K562 (cell line): ENCODE results near the gene MVD. TPM values are rescaled to one million over a fixed set of nuclear protein-coding genes. Genes with fewer than 3 reads are reported as not detected.

Source experiments
- ATF3 ChIP-seq, 2 experiments: fragments of 450-650 bp in 1 of 2; sonication (generic) in 1 of 2; formaldehyde crosslinking in 1 of 2; IDR thresholded peaks in 1 of 2; conservative IDR thresholded peaks in 1 of 2; 2 replicates each; pipeline versions ENCODE4 v1.6.1 to v1.8.1; 2016 to 2023; ENCODE audit warnings: mild to moderate bottlenecking in 2 of 2, moderate library complexity in 2 of 2, inconsistent platforms in 1 of 2, missing genetic modification reagents in 1 of 2
- CGGBP1 ChIP-seq: fragments of 250-450 bp; sonication (Bioruptor Pico); IDR thresholded peaks from 2 replicates; pipeline ENCODE4 v1.9.0; 2021; ENCODE audit warnings: mild to moderate bottlenecking
- CTCFL ChIP-seq: IDR thresholded peaks from 2 replicates; pipeline ENCODE4 v1.6.1; 2011; ENCODE audit warnings: borderline replicate concordance, low read depth, mild to moderate bottlenecking, moderate library complexity, low read length; ENCODE audit not compliant: insufficient read depth, poor library complexity, severe bottlenecking
- GMEB1 ChIP-seq: fragments of 250-450 bp; sonication (Bioruptor Pico); IDR thresholded peaks from 2 replicates; pipeline ENCODE4 v1.4.0; 2020; ENCODE audit warnings: mild to moderate bottlenecking
- KLF6 ChIP-seq: fragments of 250-450 bp; sonication (Bioruptor Pico); IDR thresholded peaks from 2 replicates; pipeline ENCODE4 v1.4.0; 2020; ENCODE audit warnings: mild to moderate bottlenecking, moderate library complexity, borderline replicate concordance
- MLLT1 ChIP-seq, 2 experiments: fragments of 450-650 bp; IDR thresholded peaks; 2 replicates each; pipeline ENCODE4 v1.6.1; 2016
- NELFE ChIP-seq: IDR thresholded peaks from 2 replicates; pipeline ENCODE4 v1.6.1; 2011; ENCODE audit warnings: mild to moderate bottlenecking; ENCODE audit not compliant: insufficient read depth, insufficient read length
- PRPF4 ChIP-seq: fragments of 200-400 bp; formaldehyde crosslinking; IDR thresholded peaks from one replicate; pipeline ENCODE4 v1.6.1; 2017; ENCODE audit warnings: low read length, low read depth, mild to moderate bottlenecking; ENCODE audit not compliant: insufficient read depth, poor library complexity, severe bottlenecking
- PTBP1 ChIP-seq: fragments of 200-400 bp; formaldehyde crosslinking; IDR thresholded peaks from 2 replicates; pipeline ENCODE4 v1.6.1; 2017; ENCODE audit warnings: low read depth, low read length
- SIX5 ChIP-seq, 2 experiments: IDR thresholded peaks; 2 replicates each; pipeline ENCODE4 v1.6.1; 2011; ENCODE audit warnings: low read length in 2 of 2, borderline replicate concordance in 1 of 2, low read depth in 1 of 2, mild to moderate bottlenecking in 1 of 2, moderate library complexity in 1 of 2; ENCODE audit not compliant: insufficient read depth in 1 of 2
- TOE1 ChIP-seq, 2 experiments: fragments of 450-650 bp in 1 of 2; sonication (generic) in 1 of 2; formaldehyde crosslinking in 1 of 2; IDR thresholded peaks; 2 replicates each; pipeline versions ENCODE4 v1.7.1 to v1.8.0; 2016 to 2022; ENCODE audit warnings: borderline replicate concordance in 2 of 2, mild to moderate bottlenecking in 2 of 2, antibody characterized with exemption in 1 of 2, inconsistent platforms in 1 of 2, low read depth in 1 of 2, missing genetic modification reagents in 1 of 2, moderate library complexity in 1 of 2
- U2AF2 ChIP-seq: fragments of 200-400 bp; formaldehyde crosslinking; optimal IDR thresholded peaks from 2 replicates; pipeline ENCODE3; 2017; ENCODE audit warnings: low read depth, mild to moderate bottlenecking, low read length
- ZBTB5 ChIP-seq: fragments of 450-650 bp; IDR thresholded peaks from 2 replicates; pipeline ENCODE4 v1.6.1; 2017; ENCODE audit warnings: antibody characterized with exemption
- ZNF274 ChIP-seq: IDR thresholded peaks from 2 replicates; pipeline ENCODE4 v1.6.1; 2011; ENCODE audit warnings: low read depth, mild to moderate bottlenecking, low read length, moderate library complexity, borderline replicate concordance
- ZNF384 ChIP-seq: IDR thresholded peaks from 2 replicates; pipeline ENCODE4 v1.6.1; 2012; ENCODE audit warnings: low read depth, low read length, improper control_type of control experiment
- ZNF785 ChIP-seq: fragments of 250-450 bp; sonication (Bioruptor Pico); IDR thresholded peaks from 2 replicates; pipeline ENCODE4 v1.4.0; 2020; ENCODE audit warnings: mild to moderate bottlenecking
- polyA plus RNA-seq, 8 experiments: library from polyadenylated mRNA; depleted of rRNA in 4 of 8; stranded (reverse) in 5 of 8; unstranded in 3 of 8; fragments of >200 nt; fragmentation: Nextera tagmentation in 2 of 8; fragmentation: Illumina TruSeq in 1 of 8; extraction: Ambion mirVana in 2 of 8; extraction: Trizol in 1 of 8; gene quantifications; 2 replicates each; pipeline versions ENCODE4 v1.2.1 to v1.2.3, GENCODE V29; 2011 to 2014; ENCODE audit warnings: inconsistent platforms in 1 of 8, missing spikeins in 1 of 8
- total RNA-seq, 7 experiments: library from RNA; depleted of rRNA in 6 of 7; stranded (reverse); fragments of >200 nt in 6 of 7; fragmentation: Illumina TruSeq in 2 of 7; extraction: Trizol in 2 of 7; gene quantifications; 2 replicates each; pipeline versions ENCODE4 v1.2.1 to v1.2.3, GENCODE V29; 2011 to 2021; ENCODE audit warnings: low replicate concordance in 1 of 7

Gene MVD
- total and polyA plus RNA-seq, 9 of the 15 experiments (the other 6 are each of a cell fraction or from before 2014, with no cell fraction given) = 12.2 to 141 (median 45.3) TPM

- no peak for TF ChIP-seq PTBP1
- TF ChIP-seq ZNF384 = no peak
- TF ChIP-seq ZBTB5 = no peak
- no peak for TF ChIP-seq CTCFL
- no peak for TF ChIP-seq PRPF4
- no peak for TF ChIP-seq U2AF2
- no peak for TF ChIP-seq NELFE
- no peak for TF ChIP-seq KLF6 (CRISPR knock-in tag)
- no peak for TF ChIP-seq ZNF274
- TF ChIP-seq ZNF785 = no peak
- TF ChIP-seq MLLT1 (IDR thresholded peaks at IDR 0.05) = no peak
- no peak for TF ChIP-seq ATF3 (IDR thresholded peaks at IDR 0.05)
- TF ChIP-seq ATF3 (CRISPR knock-in tag; conservative IDR thresholded peaks at IDR 0.05) = no peak
- TF ChIP-seq TOE1 (IDR thresholded peaks at IDR 0.05; ENCODE audit: borderline replicate concordance) = no peak; the same call in 1 of the 2 replicates
- no peak for TF ChIP-seq TOE1 (CRISPR knock-in tag; IDR thresholded peaks at IDR 0.05; ENCODE audit: borderline replicate concordance, low read depth)
- TF ChIP-seq GMEB1 = no peak
- no peak for TF ChIP-seq SIX5 (IDR thresholded peaks at IDR 0.05; ENCODE audit: borderline replicate concordance in 1 of 2, insufficient read depth in 1 of 2, low read depth in 1 of 2, low read length in 2 of 2)
- no peak for TF ChIP-seq CGGBP1 (CRISPR knock-in tag)
Measured at GRCh38 chr16:88686439-88687253, 23.8 kb upstream of the MVD start, which contains the start of gene SNAI3 (continued).
